A673 (cell line): ENCODE data around the gene SH3RF3. TPM values are rescaled to one million over a fixed set of nuclear protein-coding genes. Genes with fewer than 3 reads are reported as not detected.

Experiments used
- BruUV-seq: library from RNA; stranded (reverse); fragments of 400-500 nt; replicated peaks from 2 replicates; lab custom pipeline; 2021; lab: Mats Ljungman, UMichigan
- CTCF ChIA-PET: fragments of 300-600 bp; sonication (Branson Sonifier 250); formaldehyde crosslinking; loops from one replicate; lab custom pipeline; 2022; ENCODE audit warnings: antibody characterized with exemption; lab: Charles Lee
- POLR2A ChIA-PET: fragments of 300-600 bp; sonication (Branson Sonifier 250); formaldehyde crosslinking; loops from one replicate; lab custom pipeline; 2022; ENCODE audit warnings: antibody characterized with exemption; ENCODE audit not compliant: low non-redundant PET; lab: Charles Lee
- DNase-seq: peaks from one replicate; pipeline ENCODE4 v3.0.0-alpha.2; 2015; ENCODE audit warnings: low spot score
- H3K27ac ChIP-seq: fragments of 200-600 bp; sonication (generic); 2 replicates; pipeline ENCODE4 v1.5.1; 2016; ENCODE audit warnings: mixed run types, low read depth, mild to moderate bottlenecking, mixed read lengths, antibody characterized with exemption, low read length; ENCODE audit not compliant: poor library complexity, severe bottlenecking
- H3K27me3 ChIP-seq: fragments of 200-600 bp; sonication (generic); replicated peaks from 2 replicates; pipeline ENCODE4 v1.6.1; 2017; ENCODE audit warnings: mixed run types, low read depth, mild to moderate bottlenecking, mixed read lengths, antibody characterized with exemption, low read length; ENCODE audit not compliant: insufficient read depth, poor library complexity
- H3K36me3 ChIP-seq: fragments of 200-600 bp; sonication (generic); 2 replicates; pipeline ENCODE4 v1.6.1; 2016; ENCODE audit warnings: mixed run types, mild to moderate bottlenecking, mixed read lengths, antibody characterized with exemption, low read length; ENCODE audit not compliant: insufficient read depth, poor library complexity, severe bottlenecking
- H3K4me1 ChIP-seq: fragments of 200-600 bp; sonication (generic); 2 replicates; pipeline ENCODE4 v1.6.1; 2017; ENCODE audit warnings: mixed run types, mild to moderate bottlenecking, mixed read lengths, antibody characterized with exemption, low read length; ENCODE audit not compliant: insufficient read depth, poor library complexity, severe bottlenecking
- H3K4me3 ChIP-seq: fragments of 200-600 bp; sonication (generic); 2 replicates; pipeline ENCODE4 v1.5.1; 2016; ENCODE audit warnings: low read depth, mixed run types, mild to moderate bottlenecking, mixed read lengths, low read length; ENCODE audit not compliant: poor library complexity, severe bottlenecking
- H3K9me3 ChIP-seq: fragments of 200-600 bp; sonication (generic); 2 replicates; pipeline ENCODE4 v1.6.1; 2016; ENCODE audit warnings: mixed run types, low read depth, mild to moderate bottlenecking, mixed read lengths, antibody characterized with exemption, low read length; ENCODE audit not compliant: poor library complexity, severe bottlenecking
- EZH2 ChIP-seq: fragments of 200-600 bp; sonication (generic); IDR thresholded peaks from 2 replicates; pipeline ENCODE4 v1.6.1; 2017; ENCODE audit warnings: borderline replicate concordance, low read depth, mild to moderate bottlenecking, mixed read lengths, antibody characterized with exemption, low read length; ENCODE audit not compliant: poor library complexity, severe bottlenecking
- intact Hi-C: fragments of 100-400 bp; cut with micrococcal nuclease; formaldehyde crosslinking; loops from one replicate; pipeline ENCODE4 v1.10.0; 2022; ENCODE audit not compliant: unreplicated experiment
- total RNA-seq: library from RNA; stranded (reverse); gene quantifications from 2 replicates; pipeline ENCODE4 v1.2.3, GENCODE V29; 2021
- TF ChIP-seq, protein P1 (sequence below): fragments of 300-800, 200-600 bp; sonication (generic); conservative IDR thresholded peaks from 2 replicates; pipeline ENCODE4 v1.5.1; 2017; ENCODE audit warnings: low read depth, mild to moderate bottlenecking, antibody characterized with exemption, low read length, moderate library complexity, mixed read lengths

SH3RF3 gene
- total RNA-seq, 1 experiment from 2014 or later: 0.15 TPM

DNA sequence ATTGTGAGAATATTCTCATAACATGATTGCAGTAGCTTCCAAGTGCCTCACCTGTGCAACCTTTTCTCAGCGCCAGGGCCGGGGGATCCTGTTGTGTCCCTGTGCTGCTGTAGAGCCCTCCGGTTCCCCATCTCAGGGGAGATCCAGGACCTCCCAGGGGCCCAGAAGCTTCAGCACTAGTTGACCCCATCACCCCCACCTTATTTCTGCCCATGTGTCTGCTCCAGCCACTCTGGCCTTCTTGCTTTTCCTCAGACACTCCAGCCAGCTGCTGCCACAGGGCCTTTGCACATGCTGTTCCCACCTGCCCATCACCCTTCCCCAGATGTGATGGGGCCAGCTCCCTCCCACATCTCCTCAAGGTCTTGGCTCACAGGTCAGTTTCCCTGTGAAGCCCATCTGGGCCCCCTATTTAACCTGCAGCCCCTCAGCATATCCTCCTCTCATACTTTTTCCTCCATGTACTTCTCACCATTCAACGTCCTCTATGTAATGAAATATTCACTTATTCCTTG lies 258.3 kb downstream of the SH3RF3 start:
- no peak for DNase-seq
- Histone ChIP-seq H3K9me3 (no peaks in the 10 kb centered on the region), H3K27ac (no peak overlapping the region), H3K4me1 (no peaks in the 10 kb centered on the region), H3K36me3 (no peaks in the 10 kb centered on the region), H3K27me3 (no peaks in the 10 kb centered on the region), H3K4me3 (no peak overlapping the region)
- CTCF ChIA-PET: no interaction called here
- intact Hi-C loops: no loop called here
- POLR2A ChIA-PET: no interaction called here
- no peak for TF ChIP-seq EZH2
- TF ChIP-seq, protein P1, sequence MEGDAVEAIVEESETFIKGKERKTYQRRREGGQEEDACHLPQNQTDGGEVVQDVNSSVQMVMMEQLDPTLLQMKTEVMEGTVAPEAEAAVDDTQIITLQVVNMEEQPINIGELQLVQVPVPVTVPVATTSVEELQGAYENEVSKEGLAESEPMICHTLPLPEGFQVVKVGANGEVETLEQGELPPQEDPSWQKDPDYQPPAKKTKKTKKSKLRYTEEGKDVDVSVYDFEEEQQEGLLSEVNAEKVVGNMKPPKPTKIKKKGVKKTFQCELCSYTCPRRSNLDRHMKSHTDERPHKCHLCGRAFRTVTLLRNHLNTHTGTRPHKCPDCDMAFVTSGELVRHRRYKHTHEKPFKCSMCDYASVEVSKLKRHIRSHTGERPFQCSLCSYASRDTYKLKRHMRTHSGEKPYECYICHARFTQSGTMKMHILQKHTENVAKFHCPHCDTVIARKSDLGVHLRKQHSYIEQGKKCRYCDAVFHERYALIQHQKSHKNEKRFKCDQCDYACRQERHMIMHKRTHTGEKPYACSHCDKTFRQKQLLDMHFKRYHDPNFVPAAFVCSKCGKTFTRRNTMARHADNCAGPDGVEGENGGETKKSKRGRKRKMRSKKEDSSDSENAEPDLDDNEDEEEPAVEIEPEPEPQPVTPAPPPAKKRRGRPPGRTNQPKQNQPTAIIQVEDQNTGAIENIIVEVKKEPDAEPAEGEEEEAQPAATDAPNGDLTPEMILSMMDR: no peak
- BruUV-seq: no TSS peak

DNA sequence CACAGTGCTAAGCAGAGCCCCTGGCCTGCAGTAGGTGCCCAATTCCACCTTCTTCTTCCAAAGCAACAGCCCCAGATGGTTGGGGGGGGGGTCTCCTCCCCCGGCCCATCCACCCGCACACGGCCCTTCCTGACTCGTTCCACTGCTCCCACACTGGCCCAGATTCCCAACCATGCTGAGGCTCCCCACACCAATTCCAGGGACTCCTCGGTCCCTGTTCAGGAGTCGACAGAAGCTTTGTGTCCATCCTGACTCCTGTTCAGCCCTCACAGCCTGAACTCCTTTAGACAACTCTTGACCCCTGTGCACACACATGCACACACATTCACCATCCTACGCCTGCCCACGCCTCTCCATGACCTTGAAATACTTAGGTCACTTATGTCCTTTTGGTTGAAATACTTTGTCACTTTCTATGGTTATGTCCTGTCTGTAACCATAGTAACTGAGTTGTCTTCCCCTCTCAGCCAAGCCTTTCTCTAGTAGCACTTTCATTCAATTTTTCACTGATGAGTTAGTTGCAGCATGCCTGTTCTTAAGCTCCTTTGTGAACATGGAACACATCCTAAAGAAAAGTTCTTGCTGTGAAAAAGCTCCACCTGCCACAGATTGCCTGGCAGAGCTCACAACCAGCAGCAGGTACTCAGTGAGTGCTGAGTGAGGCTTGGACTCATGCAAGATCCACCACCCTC lies 258.9 kb downstream of the SH3RF3 start:
- no peaks in the 10 kb centered on the region for H3K9me3 ChIP-seq
- no peak for DNase-seq
- TF ChIP-seq, protein P1: no peak
- TF ChIP-seq EZH2: no peak
- H3K27ac ChIP-seq: no peak overlapping the region
- H3K4me1 ChIP-seq: no peaks in the 10 kb centered on the region
- CTCF ChIA-PET: no interaction called here
- POLR2A ChIA-PET: no interaction called here
- H3K27me3 ChIP-seq: no peaks in the 10 kb centered on the region
- H3K4me3 ChIP-seq: no peak overlapping the region
- intact Hi-C loops: no loop called here
- H3K36me3 ChIP-seq: no peaks in the 10 kb centered on the region
- BruUV-seq: no TSS peak

DNA sequence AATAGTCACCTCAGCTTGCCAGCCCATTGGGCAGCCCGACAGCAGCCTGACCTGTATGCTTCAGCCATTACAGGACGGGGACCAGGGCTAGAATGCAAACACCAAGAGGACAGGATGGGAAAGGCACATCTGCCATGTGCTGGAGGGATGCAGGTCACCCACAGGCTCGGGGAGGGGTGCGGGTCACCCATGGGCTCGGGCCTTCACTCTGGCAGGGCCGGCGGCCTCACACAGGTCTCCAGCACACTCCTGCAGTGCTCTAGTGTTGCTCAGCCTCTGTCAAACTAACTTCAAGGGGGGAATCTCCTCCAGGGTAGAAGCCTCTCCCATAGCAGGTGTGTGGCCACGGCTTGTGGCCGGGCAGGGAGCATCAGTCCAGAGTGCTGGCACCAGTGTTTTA lies 262.2 kb downstream of the SH3RF3 start:
- no peaks in the 10 kb centered on the region for H3K27me3 ChIP-seq
- H3K27ac ChIP-seq: no peak overlapping the region
- TF ChIP-seq EZH2: no peak
- TF ChIP-seq, protein P1: no peak
- POLR2A ChIA-PET: no interaction called here
- intact Hi-C loops: no loop called here
- no peak overlapping the region for H3K4me3 ChIP-seq
- H3K9me3 ChIP-seq: no peaks in the 10 kb centered on the region
- CTCF ChIA-PET: no interaction called here
- no TSS peak for BruUV-seq
- no peak for DNase-seq
- H3K4me1 ChIP-seq: no peaks in the 10 kb centered on the region
- no peaks in the 10 kb centered on the region for H3K36me3 ChIP-seq
